ENCODE data around the gene PHOSPHO2.

- no peak for TF ChIP-seq CTCF (IDR thresholded peaks at IDR 0.05; ENCODE audit: low read length)
- TF ChIP-seq EZH2phosphoT487 (IDR thresholded peaks at IDR 0.05; ENCODE audit: low read length) = no peak
These were observed 26.7 kb upstream of the PHOSPHO2 start for GRCh38 chr2:169667583-169667982.
